ENCODE results near the gene CYP4F12. TPM values are rescaled to one million over a fixed set of nuclear protein-coding genes. Genes with fewer than 3 reads are reported as not detected.

Gene CYP4F12
- total RNA-seq, 1 experiment from 2014 or later = 5.7 TPM

GRCh38 chr19:15671237-15671821 is 1.6 kb upstream of the CYP4F12 start:
- H3K36me3 ChIP-seq (ENCODE audit: low read depth) = no peaks in the 10 kb centered on the region
- no peak overlapping the region for H3K4me3 ChIP-seq
- H3K9me3 ChIP-seq (ENCODE audit: insufficient read depth, low read depth) = no peaks in the 10 kb centered on the region
- H3F3A ChIP-seq (ENCODE audit: insufficient read depth, low read depth) = peaks cover 18% of the 10 kb centered on the region; the same call in 1 of the 2 replicates
- TF ChIP-seq EZH2 (IDR thresholded peaks at IDR 0.05; ENCODE audit: low read depth) = no peak
- TF ChIP-seq CTCF (conservative IDR thresholded peaks at IDR 0.05) = no peak
- DNase-seq = no peak
- H3K79me2 ChIP-seq (ENCODE audit: low read depth) = no peaks in the 10 kb centered on the region
- no peaks in the 10 kb centered on the region for H3K27me3 ChIP-seq (ENCODE audit: insufficient read depth, low read depth)
- ChIA-PET CTCF (no interaction called here), POLR2A (ENCODE audit: unreplicated experiment) (no interaction called here)
- intact Hi-C loops (cut with micrococcal nuclease; ENCODE audit: unreplicated experiment) = loop anchor here (5.0 kb wide), 1 partner anchor 156 kb away; no protein-coding TSS in a partner anchor
- BruUV-seq (replicated peaks) = no TSS peak
- H3K9me2 ChIP-seq (ENCODE audit: insufficient read depth) = no peaks in the 10 kb centered on the region
- no peak overlapping the region for H2AFZ ChIP-seq
- no peak overlapping the region for H3K4me2 ChIP-seq
- H3K27ac ChIP-seq = no peak overlapping the region
- H3K4me1 ChIP-seq (replicated peaks; ENCODE audit: insufficient read depth) = peaks cover 14% of the 10 kb centered on the region
- H4K20me1 ChIP-seq (ENCODE audit: insufficient read depth) = no peaks in the 10 kb centered on the region

GRCh38 chr19:15671891-15672579 is 852 bp upstream of the CYP4F12 start:
- ChIA-PET POLR2A (ENCODE audit: unreplicated experiment) (interaction anchor here (1.0 kb wide), 1 partner anchor 162 kb away, joined by 3 read pairs; no protein-coding TSS in a partner anchor), CTCF (no interaction called here)
- no peaks in the 10 kb centered on the region for H3K79me2 ChIP-seq (ENCODE audit: low read depth)
- H3K4me2 ChIP-seq = peak overlapping the region; percentile 55
- no peak overlapping the region for H2AFZ ChIP-seq
- BruUV-seq (replicated peaks) = no TSS peak
- TF ChIP-seq EZH2 (IDR thresholded peaks at IDR 0.05; ENCODE audit: low read depth) (no peak), CTCF (conservative IDR thresholded peaks at IDR 0.05) (no peak)
- no peak for DNase-seq
- H3K4me3 ChIP-seq = no peak overlapping the region
- H3K27me3 ChIP-seq (ENCODE audit: insufficient read depth, low read depth) = no peaks in the 10 kb centered on the region
- peak overlapping the region; percentile 63 for H3K27ac ChIP-seq
- H4K20me1 ChIP-seq (ENCODE audit: insufficient read depth) = no peaks in the 10 kb centered on the region
- peaks cover 18% of the 10 kb centered on the region; the same call in 1 of the 2 replicates for H3F3A ChIP-seq (ENCODE audit: insufficient read depth, low read depth)
- no peaks in the 10 kb centered on the region for H3K36me3 ChIP-seq (ENCODE audit: low read depth)
- intact Hi-C loops (cut with micrococcal nuclease; ENCODE audit: unreplicated experiment) = loop anchor here (2.0 to 5.0 kb wide), 2 partner anchors 31 to 155 kb away; partner anchors contain the start of gene CYP4F3
- no peaks in the 10 kb centered on the region for H3K9me3 ChIP-seq (ENCODE audit: insufficient read depth, low read depth)
- peaks cover 14% of the 10 kb centered on the region for H3K4me1 ChIP-seq (replicated peaks; ENCODE audit: insufficient read depth)
- no peaks in the 10 kb centered on the region for H3K9me2 ChIP-seq (ENCODE audit: insufficient read depth)

- DNase-seq = peak in 1 of 2 experiments; percentile 88
Observed at GRCh38 chr19:15673176-15673654, 328 bp downstream of the CYP4F12 start.

More at GRCh38 chr19:15673176-15673654, 328 bp downstream of the CYP4F12 start:
- Histone ChIP-seq H3K27ac (peak overlapping the region; percentile 63), H3K9me3 (ENCODE audit: insufficient read depth, low read depth) (no peaks in the 10 kb centered on the region), H3F3A (ENCODE audit: insufficient read depth, low read depth) (peaks cover 18% of the 10 kb centered on the region; the same call in 1 of the 2 replicates), H3K27me3 (ENCODE audit: insufficient read depth, low read depth) (no peaks in the 10 kb centered on the region), H3K4me1 (replicated peaks; ENCODE audit: insufficient read depth) (peaks cover 14% of the 10 kb centered on the region), H3K4me3 (peak overlapping the region; percentile 13; the same call in 1 of the 2 replicates), H3K36me3 (ENCODE audit: low read depth) (no peaks in the 10 kb centered on the region), H4K20me1 (ENCODE audit: insufficient read depth) (no peaks in the 10 kb centered on the region), H3K79me2 (ENCODE audit: low read depth) (no peaks in the 10 kb centered on the region), H2AFZ (no peak overlapping the region), H3K9me2 (ENCODE audit: insufficient read depth) (no peaks in the 10 kb centered on the region), H3K4me2 (peak overlapping the region; percentile 55)
- intact Hi-C loops (cut with micrococcal nuclease; ENCODE audit: unreplicated experiment) = loop anchor here (1.0 to 5.0 kb wide), 3 partner anchors 29 to 154 kb away; partner anchors contain the start of gene CYP4F3
- TF ChIP-seq EZH2 (IDR thresholded peaks at IDR 0.05; ENCODE audit: low read depth) = no peak
- TF ChIP-seq CTCF (conservative IDR thresholded peaks at IDR 0.05) = no peak
- BruUV-seq (replicated peaks) = no TSS peak
- CTCF ChIA-PET = interaction anchor here (0.6 kb wide), 2 partner anchors 92 to 581 kb away, joined by 3 to 22 read pairs; no protein-coding TSS in a partner anchor
- POLR2A ChIA-PET (ENCODE audit: unreplicated experiment) = interaction anchor here (0.6 to 1.0 kb wide), 4 partner anchors 33 to 678 kb away, joined by 3 to 5 read pairs (median 3); partner anchors contain the start of gene CYP4F3

Data from PC-9 (cell line).